ENCODE results near the gene NELL2. TPM values are rescaled to one million over a fixed set of nuclear protein-coding genes. Genes with fewer than 3 reads are reported as not detected.
"Not testable (repeated sequence)": the region's sequence is repeated elsewhere in the genome, so short reads cannot be mapped to it uniquely, and the experiment has no call there.

NELL2 gene
- total RNA-seq, 1 donor from 2014 or later: not detected

GRCh38 chr12:44696542-44696941 is 179.6 kb downstream of the NELL2 start:
- DNase-seq (ENCODE audit: low read depth in 2 of 2): no peak

GRCh38 chr12:44694017-44694416 is 182.1 kb downstream of the NELL2 start:
- no peak for DNase-seq (ENCODE audit: low read depth in 2 of 2)

GRCh38 chr12:44689587-44689986 is 186.5 kb downstream of the NELL2 start:
- DNase-seq (ENCODE audit: low read depth in 2 of 2): no peak

GRCh38 chr12:44686821-44687432 is 189.2 kb downstream of the NELL2 start:
- DNase-seq (ENCODE audit: low read depth in 2 of 2): not testable (repeated sequence)

- no peak for DNase-seq (ENCODE audit: low read depth in 2 of 2)
These were observed 198.4 kb downstream of the NELL2 start for GRCh38 chr12:44677724-44678123.

- no peak for DNase-seq (ENCODE audit: low read depth in 2 of 2)
These were observed 201.2 kb downstream of the NELL2 start for GRCh38 chr12:44674875-44675274.

GRCh38 chr12:44673811-44674210 is 202.3 kb downstream of the NELL2 start:
- DNase-seq (ENCODE audit: low read depth in 2 of 2): no peak

GRCh38 chr12:44672042-44672441 is 204.1 kb downstream of the NELL2 start:
- no peak for DNase-seq (ENCODE audit: low read depth in 2 of 2)

GRCh38 chr12:44668443-44668842 is 207.7 kb downstream of the NELL2 start:
- no peak for DNase-seq (ENCODE audit: low read depth in 2 of 2)

GRCh38 chr12:44667461-44667860 is 208.7 kb downstream of the NELL2 start:
- no peak for DNase-seq (ENCODE audit: low read depth in 2 of 2)

GRCh38 chr12:44663291-44663690 is 212.8 kb downstream of the NELL2 start:
- DNase-seq (ENCODE audit: low read depth in 2 of 2): no peak

- DNase-seq (ENCODE audit: low read depth in 2 of 2): no peak
These were observed 220.3 kb downstream of the NELL2 start for GRCh38 chr12:44655846-44656245.

- DNase-seq (ENCODE audit: low read depth in 2 of 2): no peak
These were observed 221.2 kb downstream of the NELL2 start for GRCh38 chr12:44654646-44655639.

- no peak for DNase-seq (ENCODE audit: low read depth in 2 of 2)
These were observed 222.1 kb downstream of the NELL2 start for GRCh38 chr12:44653861-44654527.

- DNase-seq (ENCODE audit: low read depth in 2 of 2): no peak
These were observed 226.4 kb downstream of the NELL2 start for GRCh38 chr12:44649693-44650092.

GRCh38 chr12:44647917-44648690 is 228.0 kb downstream of the NELL2 start:
- DNase-seq (ENCODE audit: low read depth in 2 of 2): no peak

- no peak for DNase-seq (ENCODE audit: low read depth in 2 of 2)
These were observed 235.5 kb downstream of the NELL2 start for GRCh38 chr12:44640427-44641190.

- DNase-seq (ENCODE audit: low read depth in 2 of 2): no peak
These were observed 238.2 kb downstream of the NELL2 start for GRCh38 chr12:44637875-44638274.

- DNase-seq (ENCODE audit: low read depth in 2 of 2): no peak
These were observed 247.9 kb downstream of the NELL2 start for GRCh38 chr12:44628180-44628579.

- no peak for DNase-seq (ENCODE audit: low read depth in 2 of 2)
These were observed 248.5 kb downstream of the NELL2 start for GRCh38 chr12:44627387-44628166.
